Neural cell (in vitro differentiated cells): Measurements from ENCODE around the gene CFAP221. TPM values are rescaled to one million over a fixed set of nuclear protein-coding genes. Genes with fewer than 3 reads are reported as not detected.

Experiments used
- H2AFZ ChIP-seq: fragments of 200-600, 300-800 bp; sonication (generic), shearing (Covaris generic); 2 replicates; pipeline ENCODE4 v1.6.0; 2014; ENCODE audit warnings: low read depth, mild to moderate bottlenecking, antibody characterized with exemption, low read length, moderate library complexity
- H3F3A ChIP-seq: fragments of 200-600 bp; shearing (Covaris generic); 2 replicates; pipeline ENCODE4 v1.6.1; 2016; ENCODE audit warnings: mild to moderate bottlenecking, moderate library complexity, mixed read lengths, antibody characterized with exemption, low read length; ENCODE audit not compliant: insufficient read depth, poor library complexity, severe bottlenecking
- H3K27ac ChIP-seq: fragments of 200-600, 300-800 bp; sonication (generic), shearing (Covaris generic); 2 replicates; pipeline ENCODE4 v1.5.1; 2014; ENCODE audit warnings: mild to moderate bottlenecking, low read length, moderate library complexity
- H3K27me3 ChIP-seq: fragments of 300-800, 200-600 bp; sonication (generic), shearing (Covaris generic); 2 replicates; pipeline ENCODE4 v1.6.0; 2014; ENCODE audit warnings: mild to moderate bottlenecking, low read depth, low read length, moderate library complexity; ENCODE audit not compliant: insufficient read depth
- H3K36me3 ChIP-seq: fragments of 300-800, 200-600 bp; sonication (generic), shearing (Covaris generic); 2 replicates; pipeline ENCODE4 v1.5.1; 2014; ENCODE audit warnings: mild to moderate bottlenecking, antibody characterized with exemption, low read length, moderate library complexity; ENCODE audit not compliant: insufficient read depth
- H3K4me2 ChIP-seq: fragments of 300-800, 200-600 bp; sonication (generic), shearing (Covaris generic); 2 replicates; pipeline ENCODE4 v1.6.0; 2014; ENCODE audit warnings: mild to moderate bottlenecking, low read length
- H3K4me3 ChIP-seq: fragments of 300-800, 200-600 bp; sonication (generic), shearing (Covaris generic); 2 replicates; pipeline ENCODE4 v1.5.1; 2014; ENCODE audit warnings: mild to moderate bottlenecking, low read length, moderate library complexity
- H3K79me2 ChIP-seq: fragments of 200-600 bp; shearing (Covaris generic); replicated peaks from 2 replicates; pipeline ENCODE4 v1.6.0; 2014; ENCODE audit warnings: mild to moderate bottlenecking, low read length, moderate library complexity; ENCODE audit not compliant: insufficient read depth
- H3K9ac ChIP-seq: fragments of 300-800, 200-600 bp; sonication (generic), shearing (Covaris generic); 2 replicates; pipeline ENCODE4 v1.6.1; 2016; ENCODE audit warnings: mild to moderate bottlenecking, low read length, mixed read lengths
- H3K9me2 ChIP-seq: fragments of 200-600 bp; shearing (Covaris generic); 2 replicates; pipeline ENCODE4 v1.6.1; 2016; ENCODE audit warnings: mild to moderate bottlenecking, low read length, mixed read lengths; ENCODE audit not compliant: insufficient read depth
- H3K9me3 ChIP-seq: fragments of 200-600, 300-800 bp; sonication (generic), shearing (Covaris generic); 2 replicates; pipeline ENCODE4 v1.6.1; 2016; ENCODE audit warnings: mild to moderate bottlenecking, mixed run types, low read length, moderate library complexity, mixed read lengths
- H4K20me1 ChIP-seq: fragments of 200-600 bp; shearing (Covaris generic); 2 replicates; pipeline ENCODE4 v1.6.1; 2016; ENCODE audit warnings: mild to moderate bottlenecking, mixed run types; ENCODE audit not compliant: insufficient read depth
- EP300 ChIP-seq: fragments of 450-650 bp; conservative IDR thresholded peaks from 2 replicates; pipeline ENCODE4 v1.6.1; 2014; ENCODE audit warnings: antibody characterized with exemption, mild to moderate bottlenecking, moderate library complexity; ENCODE audit not compliant: poor library complexity, severe bottlenecking
- EZH2 ChIP-seq: fragments of 200-600, 300-800 bp; shearing (Covaris generic), sonication (generic); IDR thresholded peaks from 2 replicates; pipeline ENCODE4 v1.6.1; 2014; ENCODE audit warnings: antibody characterized with exemption, low read length, borderline replicate concordance, mild to moderate bottlenecking; ENCODE audit not compliant: insufficient read depth, poor library complexity, severe bottlenecking
- MXI1 ChIP-seq: fragments of 450-650 bp; conservative IDR thresholded peaks from 2 replicates; pipeline ENCODE4 v1.6.1; 2014; ENCODE audit warnings: antibody characterized with exemption, mild to moderate bottlenecking; ENCODE audit not compliant: poor library complexity, severe bottlenecking
- POLR2AphosphoS5 ChIP-seq: IDR thresholded peaks from 2 replicates; pipeline ENCODE4 v1.6.1; 2012
- RAD21 ChIP-seq: fragments of 450-650 bp; conservative IDR thresholded peaks from 2 replicates; pipeline ENCODE4 v1.6.1; 2014; ENCODE audit warnings: antibody characterized with exemption, mild to moderate bottlenecking, moderate library complexity
- REST ChIP-seq: IDR thresholded peaks from 2 replicates; pipeline ENCODE4 v1.6.1; 2012; ENCODE audit warnings: borderline replicate concordance
- SMC3 ChIP-seq: fragments of 450-650 bp; conservative IDR thresholded peaks from 2 replicates; pipeline ENCODE4 v1.6.1; 2014; ENCODE audit warnings: antibody characterized with exemption, mild to moderate bottlenecking, moderate library complexity; ENCODE audit not compliant: poor library complexity
- TAF1 ChIP-seq: IDR thresholded peaks from 2 replicates; pipeline ENCODE4 v1.6.1; 2012; ENCODE audit warnings: low read depth
- polyA plus RNA-seq: library from polyadenylated mRNA; depleted of rRNA; stranded (reverse); fragments of >200 nt; gene quantifications from 2 replicates; pipeline ENCODE4 v1.2.3, GENCODE V29; 2014
- TF ChIP-seq, protein P1 (sequence below): fragments of 450-650 bp; IDR thresholded peaks from 2 replicates; pipeline ENCODE4 v1.5.1; 2014; ENCODE audit warnings: antibody characterized with exemption, mild to moderate bottlenecking, moderate library complexity; ENCODE audit not compliant: poor library complexity, severe bottlenecking

CFAP221 gene
- polyA plus RNA-seq, 1 donor from 2014 or later, result 7.0 TPM

- H3K4me3 ChIP-seq, result peak overlapping the region; percentile 55
- no peaks in the 10 kb centered on the region for H3K79me2 ChIP-seq
- H3F3A ChIP-seq, result no peaks in the 10 kb centered on the region
- H3K27ac ChIP-seq, result no peak overlapping the region
- TF ChIP-seq, protein P1, sequence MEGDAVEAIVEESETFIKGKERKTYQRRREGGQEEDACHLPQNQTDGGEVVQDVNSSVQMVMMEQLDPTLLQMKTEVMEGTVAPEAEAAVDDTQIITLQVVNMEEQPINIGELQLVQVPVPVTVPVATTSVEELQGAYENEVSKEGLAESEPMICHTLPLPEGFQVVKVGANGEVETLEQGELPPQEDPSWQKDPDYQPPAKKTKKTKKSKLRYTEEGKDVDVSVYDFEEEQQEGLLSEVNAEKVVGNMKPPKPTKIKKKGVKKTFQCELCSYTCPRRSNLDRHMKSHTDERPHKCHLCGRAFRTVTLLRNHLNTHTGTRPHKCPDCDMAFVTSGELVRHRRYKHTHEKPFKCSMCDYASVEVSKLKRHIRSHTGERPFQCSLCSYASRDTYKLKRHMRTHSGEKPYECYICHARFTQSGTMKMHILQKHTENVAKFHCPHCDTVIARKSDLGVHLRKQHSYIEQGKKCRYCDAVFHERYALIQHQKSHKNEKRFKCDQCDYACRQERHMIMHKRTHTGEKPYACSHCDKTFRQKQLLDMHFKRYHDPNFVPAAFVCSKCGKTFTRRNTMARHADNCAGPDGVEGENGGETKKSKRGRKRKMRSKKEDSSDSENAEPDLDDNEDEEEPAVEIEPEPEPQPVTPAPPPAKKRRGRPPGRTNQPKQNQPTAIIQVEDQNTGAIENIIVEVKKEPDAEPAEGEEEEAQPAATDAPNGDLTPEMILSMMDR, result peak; percentile 97
- TF ChIP-seq RAD21 (peak; percentile 93), SMC3 (peak; percentile 98), POLR2AphosphoS5 (no peak)
- H2AFZ ChIP-seq, result no peak overlapping the region
- H3K36me3 ChIP-seq, result no peaks in the 10 kb centered on the region
- H3K9ac ChIP-seq, result no peak overlapping the region
- H4K20me1 ChIP-seq, result no peaks in the 10 kb centered on the region
- no peaks in the 10 kb centered on the region for H3K27me3 ChIP-seq
- no peaks in the 10 kb centered on the region for H3K9me2 ChIP-seq
- H3K4me2 ChIP-seq, result no peak overlapping the region
- no peaks in the 10 kb centered on the region for H3K9me3 ChIP-seq
Measured at GRCh38 chr2:119641562-119642258, 97.5 kb downstream of the CFAP221 start.

DNA sequence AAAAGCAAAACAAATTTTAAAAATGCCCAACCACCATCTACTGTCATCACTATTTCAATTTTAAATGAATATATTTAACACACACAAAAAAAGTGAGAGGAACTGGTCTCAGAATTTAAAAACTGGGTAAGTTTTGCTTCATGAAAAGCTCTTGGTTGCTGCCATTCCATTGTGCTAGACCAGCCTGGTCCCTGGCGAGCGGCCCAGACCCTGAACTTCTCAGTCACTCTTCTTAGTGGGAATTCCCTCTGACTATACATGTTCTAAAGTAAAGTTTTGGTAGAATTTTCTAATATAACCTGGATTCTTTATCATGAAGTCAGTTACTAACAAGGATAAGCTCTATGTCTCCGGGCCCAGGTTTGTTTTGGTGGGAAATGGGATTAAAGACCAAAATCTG, 99.9 kb downstream of the CFAP221 start:
- Histone ChIP-seq H3F3A (no peaks in the 10 kb centered on the region), H3K9me3 (no peaks in the 10 kb centered on the region), H4K20me1 (no peaks in the 10 kb centered on the region), H3K27ac (no peak overlapping the region), H3K9me2 (no peaks in the 10 kb centered on the region), H3K36me3 (no peaks in the 10 kb centered on the region), H3K79me2 (no peaks in the 10 kb centered on the region), H3K9ac (no peak overlapping the region), H3K4me3 (no peak overlapping the region), H2AFZ (no peak overlapping the region), H3K4me2 (no peak overlapping the region), H3K27me3 (no peaks in the 10 kb centered on the region)
- TF ChIP-seq REST, result no peak
- no peak for TF ChIP-seq SMC3
- no peak for TF ChIP-seq POLR2AphosphoS5
- TF ChIP-seq MXI1, result no peak
- no peak for TF ChIP-seq RAD21
- TF ChIP-seq TAF1, result no peak
- TF ChIP-seq, protein P1, result no peak
- TF ChIP-seq EZH2, result no peak
- TF ChIP-seq EP300, result no peak
